ENCODE data around the gene IL23R.

The IL23R gene

DNA sequence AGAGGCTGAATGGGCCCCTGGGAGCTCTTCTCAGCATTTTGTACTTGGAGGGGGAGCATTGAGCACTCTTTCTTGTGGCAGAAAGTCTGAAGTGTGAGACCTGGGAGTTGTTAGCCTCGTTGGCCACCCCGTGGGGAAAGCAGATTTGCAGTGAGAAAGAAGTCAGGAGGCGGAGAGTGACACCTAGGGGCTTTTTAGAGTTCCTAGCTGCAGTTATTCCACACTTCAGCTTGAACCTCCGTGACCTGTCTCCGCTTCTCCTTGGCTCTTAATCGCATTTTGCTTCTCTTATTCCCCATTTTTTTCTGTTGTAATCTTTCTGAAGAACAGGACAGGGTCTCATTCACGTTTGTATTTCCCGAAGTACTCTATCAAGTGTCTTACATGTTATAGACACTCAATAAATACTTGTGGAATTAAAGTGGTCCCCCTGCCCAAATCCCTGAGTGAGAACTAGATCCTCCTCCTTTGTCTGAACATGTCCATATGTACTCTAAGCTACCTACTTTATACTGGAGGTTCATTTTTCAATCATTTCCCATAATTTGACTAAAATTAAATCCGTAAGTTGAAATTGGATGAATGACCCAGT, 17.0 kb upstream of the IL23R start:
- DNase-seq (ENCODE audit: low read depth), result no peak

- DNase-seq (ENCODE audit: low read depth), result no peak
Measured at GRCh38 chr1:67150931-67151330, 15.3 kb upstream of the IL23R start.

GRCh38 chr1:67158401-67158800, 7.9 kb upstream of the IL23R start:
- DNase-seq (ENCODE audit: low read depth), result no peak

DNA sequence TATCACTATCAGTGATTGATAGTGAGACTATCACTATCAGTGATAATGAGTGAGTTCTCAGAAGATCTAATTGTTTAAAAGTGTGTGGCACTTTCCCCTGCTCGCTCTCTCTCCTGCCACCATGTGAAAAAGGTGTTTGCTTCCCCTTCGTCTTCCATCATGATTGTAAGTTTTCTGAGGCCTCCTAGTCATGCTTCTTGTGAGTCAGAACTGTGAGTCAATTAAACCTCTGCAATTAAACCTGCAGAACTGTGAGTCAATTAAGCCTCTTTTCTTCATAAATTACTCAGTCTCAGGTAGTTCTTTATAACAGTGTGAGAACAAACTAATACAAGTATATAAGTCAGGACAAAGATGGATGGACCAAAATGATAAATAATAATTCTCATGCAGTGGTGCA, 7.0 kb upstream of the IL23R start:
- DNase-seq (ENCODE audit: low read depth), result no peak

- no peak for DNase-seq (ENCODE audit: low read depth)
Measured at GRCh38 chr1:67162954-67163353, 3.3 kb upstream of the IL23R start.

DNA sequence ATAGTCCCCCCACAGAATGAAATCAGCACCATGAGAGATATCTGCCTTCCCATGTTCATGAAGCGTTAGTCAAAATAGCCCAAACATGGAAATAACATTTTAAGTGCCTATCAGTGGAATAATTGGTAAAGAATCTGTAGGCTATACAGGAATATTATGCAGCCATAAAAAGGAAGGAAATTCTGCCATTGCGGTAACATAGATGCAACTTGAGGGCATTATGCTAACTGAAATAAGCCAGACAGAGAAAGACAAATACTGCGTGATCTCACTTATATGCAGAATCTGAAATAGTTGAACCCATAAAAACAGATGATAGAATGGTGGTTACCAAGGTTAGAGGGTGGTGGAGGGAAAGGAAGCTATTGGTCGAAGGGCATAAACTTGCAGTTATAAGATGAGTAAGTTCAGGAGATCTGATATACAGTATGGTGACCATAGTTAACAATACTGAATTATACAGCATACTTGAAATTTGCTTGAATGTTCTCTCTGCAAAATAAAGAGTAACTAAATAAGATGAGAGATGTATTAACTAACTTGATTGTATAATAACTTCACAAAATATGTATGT, 699 bp upstream of the IL23R start:
- DNase-seq (ENCODE audit: low read depth), result no peak

- no peak for DNase-seq (ENCODE audit: low read depth)
Measured at GRCh38 chr1:67169496-67169895, 3.2 kb downstream of the IL23R start.

GRCh38 chr1:67169932-67170331, 3.7 kb downstream of the IL23R start:
- DNase-seq (ENCODE audit: low read depth), result no peak

DNA sequence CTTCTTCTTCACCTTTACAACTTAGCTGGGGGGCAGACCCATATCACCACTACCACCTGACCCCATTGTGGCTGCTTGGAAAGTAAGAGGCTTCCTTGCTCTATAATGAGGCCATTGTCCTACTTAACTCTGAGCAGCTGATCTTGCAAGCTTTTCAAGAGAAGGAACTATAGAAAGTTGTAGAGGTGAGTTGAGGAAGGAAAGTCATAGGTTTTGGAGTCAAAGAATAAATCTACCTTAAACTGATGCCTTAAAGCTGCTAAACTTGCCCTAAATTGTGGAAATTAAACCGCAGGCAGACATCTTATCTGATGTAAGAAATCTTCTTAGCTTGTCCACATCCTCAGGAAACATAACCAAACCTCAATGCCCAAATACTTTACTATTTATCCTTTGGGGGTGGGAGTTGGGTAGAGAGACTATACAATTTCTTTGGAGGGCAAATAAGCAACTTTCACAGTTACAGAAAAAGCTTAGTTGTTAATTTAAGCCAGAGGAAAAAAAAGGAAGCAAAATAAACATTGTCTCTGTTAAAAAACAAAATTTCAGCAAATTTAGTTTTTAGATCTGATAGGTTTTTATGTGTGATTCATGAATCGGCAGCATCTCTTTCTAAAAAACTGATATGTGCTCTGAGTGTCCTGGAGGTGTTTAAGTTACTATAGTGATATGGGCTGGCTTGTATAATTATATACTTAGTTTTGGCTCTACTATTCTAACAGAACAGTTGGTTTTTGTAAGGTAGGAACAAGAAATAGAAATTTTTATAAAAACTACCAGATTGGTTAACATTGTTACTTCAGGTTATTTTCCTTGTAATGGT, 4.7 kb downstream of the IL23R start:
- no peak for DNase-seq (ENCODE audit: low read depth)

DNA sequence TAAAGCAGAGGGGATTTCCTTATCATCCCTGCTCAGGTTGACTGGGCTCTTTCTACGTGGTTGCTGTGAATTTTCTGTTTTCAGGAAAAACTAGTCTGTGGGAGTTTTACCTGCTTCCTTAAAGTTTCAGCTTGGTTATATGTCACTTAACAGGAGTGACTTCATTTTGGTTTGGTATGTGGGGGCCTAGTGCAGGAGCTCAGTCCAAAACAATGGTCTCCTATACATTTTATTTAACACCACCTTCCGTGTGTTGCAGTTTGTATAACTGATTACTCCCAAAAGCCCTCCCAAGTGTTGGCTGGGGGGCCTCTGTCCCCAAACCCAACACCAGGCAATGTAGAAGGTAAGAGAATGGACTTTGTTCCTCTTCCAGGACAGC, 5.3 kb downstream of the IL23R start:
- no peak for DNase-seq (ENCODE audit: low read depth)

DNA sequence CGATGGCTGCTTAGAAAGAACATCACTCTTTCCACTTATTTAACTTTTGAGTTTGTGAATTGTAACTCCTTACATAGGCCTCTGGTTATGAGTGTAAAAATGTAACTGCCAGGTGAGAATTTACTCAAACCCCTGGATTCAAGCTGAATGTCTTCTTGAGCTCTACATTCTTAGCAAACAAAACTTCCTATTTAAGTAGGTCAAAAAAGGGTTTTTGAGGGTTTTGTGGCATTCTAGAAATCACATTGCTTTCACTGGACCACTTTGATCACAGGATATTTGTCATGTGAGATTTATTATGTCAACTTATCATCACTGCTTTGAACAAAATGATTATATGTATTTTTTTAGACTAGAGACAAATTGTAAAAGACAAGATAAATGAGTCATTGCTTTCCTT, 5.7 kb downstream of the IL23R start:
- DNase-seq (ENCODE audit: low read depth), result no peak

DNA sequence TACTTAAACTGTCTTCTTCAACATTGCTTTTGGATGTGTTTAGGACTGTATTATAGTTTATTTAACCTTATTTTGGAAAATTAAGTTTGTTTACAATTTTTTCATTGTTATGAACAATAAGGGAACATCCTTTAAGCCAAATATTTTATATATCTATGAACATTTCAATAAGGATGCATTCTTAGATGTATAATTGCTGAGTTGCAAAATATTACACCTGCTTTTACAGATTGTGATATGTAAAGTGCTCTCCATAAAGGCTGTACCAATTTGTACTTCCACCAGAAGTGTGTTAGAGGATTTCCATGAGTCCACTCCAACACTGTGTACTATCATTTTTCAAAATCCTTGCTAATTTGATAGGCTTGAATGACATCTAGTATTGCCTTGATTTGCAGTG, 7.7 kb downstream of the IL23R start:
- DNase-seq (ENCODE audit: low read depth), result no peak

GRCh38 chr1:67174716-67175284, 8.5 kb downstream of the IL23R start:
- DNase-seq (ENCODE audit: low read depth), result no peak

DNA sequence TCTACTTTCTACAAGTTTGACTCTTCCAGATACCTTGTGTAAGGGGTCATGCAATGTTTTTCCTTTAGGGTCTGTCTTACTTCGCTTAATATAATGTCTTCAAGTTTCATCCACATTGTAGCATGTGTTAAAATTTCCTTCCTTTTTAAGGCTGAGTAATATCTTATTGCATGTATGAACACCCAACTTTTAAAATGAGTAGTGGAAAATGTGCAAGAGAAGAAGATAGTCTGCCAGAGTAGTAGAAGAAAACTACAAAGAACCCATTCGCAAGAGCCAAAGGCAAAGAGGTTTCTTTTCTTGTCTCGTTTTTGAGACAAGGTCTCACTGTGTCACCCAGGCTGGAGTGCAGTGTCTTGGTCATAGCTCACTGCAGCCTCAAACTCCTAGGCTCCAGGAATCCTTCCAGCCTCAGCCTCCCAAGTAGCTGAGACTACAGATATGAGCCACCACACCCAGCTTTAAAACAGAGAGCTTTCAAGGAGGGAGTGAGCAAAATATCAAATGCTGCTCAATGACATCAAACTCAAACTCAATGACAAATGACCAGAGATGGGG, 9.4 kb downstream of the IL23R start:
- DNase-seq (ENCODE audit: low read depth), result no peak

- no peak for DNase-seq (ENCODE audit: low read depth)
Measured at GRCh38 chr1:67184838-67185421, 18.7 kb downstream of the IL23R start.

GRCh38 chr1:67188137-67188536, 21.9 kb downstream of the IL23R start:
- DNase-seq (ENCODE audit: low read depth), result no peak

DNA sequence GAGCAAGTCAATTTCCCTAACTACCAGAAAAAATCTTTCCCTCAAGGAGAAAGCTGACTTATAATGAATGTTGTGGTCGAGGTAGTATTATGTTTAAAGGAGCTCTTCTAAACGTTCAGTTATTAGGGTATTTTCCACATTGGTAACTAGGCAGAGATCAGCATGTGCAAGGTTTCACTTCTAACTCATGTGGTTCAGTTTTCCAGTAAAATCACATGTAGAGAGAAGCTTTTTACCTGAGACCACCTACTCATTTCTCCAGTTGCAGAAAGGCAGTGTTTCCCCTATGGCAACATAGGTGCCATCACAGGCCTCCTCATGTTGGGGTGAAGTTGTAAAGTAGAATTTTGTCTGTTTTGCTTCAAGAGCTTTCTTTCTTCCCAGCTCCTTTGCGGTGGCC, 23.7 kb downstream of the IL23R start:
- DNase-seq (ENCODE audit: low read depth), result no peak

GRCh38 chr1:67190410-67190809, 24.2 kb downstream of the IL23R start:
- DNase-seq (ENCODE audit: low read depth), result no peak

GRCh38 chr1:67190942-67191341, 24.7 kb downstream of the IL23R start:
- DNase-seq (ENCODE audit: low read depth), result no peak

DNA sequence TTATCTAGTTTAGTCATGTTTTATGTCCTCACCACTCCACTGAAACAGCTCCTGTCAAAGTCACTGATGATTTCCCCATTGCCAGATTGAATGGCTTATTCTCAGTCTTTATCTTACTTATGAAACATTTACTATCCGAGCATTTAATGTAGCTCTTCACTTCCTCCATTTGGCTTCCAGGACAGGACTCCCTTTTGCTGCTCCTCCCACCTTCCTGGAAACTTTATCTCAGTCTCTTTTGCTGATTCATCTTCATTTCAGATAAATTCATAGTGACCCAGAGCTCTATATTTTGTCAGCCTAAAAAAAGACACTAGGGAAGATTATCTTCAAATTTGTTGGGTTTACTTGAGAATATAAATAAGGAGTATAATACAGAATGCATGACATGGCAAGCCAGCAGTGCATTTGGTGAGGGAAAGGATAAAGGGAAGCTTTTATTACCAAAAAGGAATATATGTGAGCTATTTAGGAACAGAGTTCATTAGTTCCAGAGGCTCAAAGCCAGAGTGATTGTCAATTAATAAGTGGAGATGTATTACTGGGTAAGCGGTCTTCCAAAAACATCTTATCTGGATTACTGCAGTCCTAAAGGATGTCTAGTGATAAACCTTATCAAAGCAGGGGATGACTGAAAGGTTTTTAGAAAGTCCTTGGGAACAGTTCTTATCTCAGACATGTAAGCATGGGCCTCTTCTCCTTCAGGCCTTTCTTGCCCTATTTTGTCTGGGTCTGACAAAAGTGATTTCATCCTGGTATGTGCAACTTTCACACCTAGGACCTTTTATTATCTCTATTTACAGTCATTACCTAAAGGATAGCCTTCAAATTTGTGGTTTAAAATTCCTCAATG, 25.6 kb downstream of the IL23R start:
- DNase-seq (ENCODE audit: low read depth), result no peak

DNA sequence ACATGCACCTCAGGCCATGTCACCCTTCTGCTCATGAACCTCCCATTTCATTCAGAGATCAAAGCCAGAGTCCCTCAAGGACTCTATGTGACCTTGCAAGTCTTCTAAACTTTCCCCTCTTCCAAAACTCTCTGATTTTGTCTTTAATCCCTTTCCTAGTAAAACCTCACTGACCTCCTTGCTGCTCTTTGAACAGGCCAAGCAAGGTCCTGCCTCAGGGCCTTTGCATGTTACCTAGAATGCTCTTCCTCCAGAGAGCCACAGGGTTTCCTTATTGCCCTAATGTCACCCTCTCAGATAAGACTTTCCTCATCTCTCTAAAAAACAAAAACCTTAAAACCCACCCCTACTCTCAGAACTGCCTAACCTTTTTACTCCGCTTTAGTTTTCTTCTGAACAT, 26.6 kb downstream of the IL23R start:
- no peak for DNase-seq (ENCODE audit: low read depth)

DNA sequence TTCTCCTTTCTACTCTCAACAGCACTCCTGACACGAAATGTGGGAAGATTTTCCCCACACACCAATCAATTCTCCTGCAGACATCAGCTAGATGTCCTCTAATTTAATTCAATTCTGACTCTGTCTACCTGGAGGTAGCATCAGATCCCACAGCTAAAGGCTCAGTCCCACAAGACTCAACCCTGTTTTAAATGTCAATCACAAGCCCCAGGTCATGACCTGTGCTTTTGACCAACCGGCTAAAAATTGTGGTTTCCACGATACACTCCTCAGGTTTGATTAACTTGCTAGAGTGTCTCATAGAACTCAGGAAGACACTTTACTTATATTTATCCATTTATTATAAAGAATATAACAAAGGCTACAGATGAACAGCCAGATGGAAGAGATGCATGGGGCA, 27.4 kb downstream of the IL23R start:
- no peak for DNase-seq (ENCODE audit: low read depth)

All from stimulated activated CD8-positive, alpha-beta memory T cell treated with anti-CD3 and anti-CD28 coated beads, Interleukin-15, amount 100 ng/mL, for 24 hours (primary cell).